ENCODE measurements around the gene NAALAD2. TPM values are rescaled to one million over a fixed set of nuclear protein-coding genes. Genes with fewer than 3 reads are reported as not detected.

The NAALAD2 gene
- total RNA-seq, 1 experiment from 2014 or later: 2.1 TPM

DNA sequence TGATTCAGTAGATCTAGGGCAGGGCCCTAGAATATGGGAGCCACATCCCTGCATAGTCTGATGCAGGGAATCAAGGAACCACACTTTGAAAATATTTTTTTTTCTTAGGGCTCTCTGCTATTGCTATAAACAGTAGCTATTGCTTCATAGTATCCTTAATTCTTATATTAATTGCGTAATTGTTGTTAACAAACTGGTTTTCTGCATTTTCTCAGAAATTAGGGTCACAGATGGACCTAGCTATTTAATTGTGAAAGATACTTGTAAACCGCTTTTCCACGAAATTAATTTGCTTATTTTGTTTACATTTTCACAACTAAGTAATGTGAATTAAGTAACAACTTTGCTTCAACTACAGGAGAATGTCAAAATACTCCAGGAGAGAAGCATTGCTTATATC is 34.1 kb downstream of the NAALAD2 start:
- no peak overlapping the region for H3K4me2 ChIP-seq (ENCODE audit: insufficient read depth, insufficient read length, low read length)
- no peak overlapping the region for H3K23ac ChIP-seq (ENCODE audit: insufficient read length, low read depth, low read length)
- H3K4me3 Mint-ChIP-seq: no peak overlapping the region
- H3K9me3 Mint-ChIP-seq: peaks cover 0 to 2% of the 10 kb centered on the region in 2 experiments; a peak in 2 of 5 replicates
- H3K9ac ChIP-seq (ENCODE audit: extremely low read depth, insufficient read length, low read length): no peak overlapping the region
- H3K4me1 Mint-ChIP-seq: no peaks in the 10 kb centered on the region
- H3K79me2 ChIP-seq (ENCODE audit: insufficient read depth, low read length): no peaks in the 10 kb centered on the region
- H2AFZ ChIP-seq (ENCODE audit: low read length): no peak overlapping the region
- no peak overlapping the region for H3K27ac ChIP-seq (ENCODE audit: insufficient read length, low read depth, low read length)
- H3K79me1 ChIP-seq (ENCODE audit: insufficient read depth, low read depth, low read length, poor library complexity, severe bottlenecking): no peaks in the 10 kb centered on the region
- H3K27ac Mint-ChIP-seq: no peak overlapping the region
- no peak overlapping the region for H2BK15ac ChIP-seq (ENCODE audit: low read depth, low read length)
- H4K5ac ChIP-seq (ENCODE audit: insufficient read length, low read depth, low read length): no peak overlapping the region
- no CpG with 5 or more reads among the region's 3 CpGs for WGBS (ENCODE audit: extremely low coverage, insufficient read length, low lambda C conversion rate)
- H3K4me1 ChIP-seq (ENCODE audit: insufficient read depth, low read length): no peaks in the 10 kb centered on the region
- H4K91ac ChIP-seq (ENCODE audit: insufficient read length, low read depth, low read length): no peak overlapping the region
- no peak overlapping the region for H2BK5ac ChIP-seq (ENCODE audit: insufficient read length, low read length)
- no peak overlapping the region for H3K56ac ChIP-seq (ENCODE audit: insufficient read length, low read depth, low read length)
- no peaks in the 10 kb centered on the region for H3K27me3 ChIP-seq (ENCODE audit: insufficient read depth, low read length)
- TF ChIP-seq, protein P1, sequence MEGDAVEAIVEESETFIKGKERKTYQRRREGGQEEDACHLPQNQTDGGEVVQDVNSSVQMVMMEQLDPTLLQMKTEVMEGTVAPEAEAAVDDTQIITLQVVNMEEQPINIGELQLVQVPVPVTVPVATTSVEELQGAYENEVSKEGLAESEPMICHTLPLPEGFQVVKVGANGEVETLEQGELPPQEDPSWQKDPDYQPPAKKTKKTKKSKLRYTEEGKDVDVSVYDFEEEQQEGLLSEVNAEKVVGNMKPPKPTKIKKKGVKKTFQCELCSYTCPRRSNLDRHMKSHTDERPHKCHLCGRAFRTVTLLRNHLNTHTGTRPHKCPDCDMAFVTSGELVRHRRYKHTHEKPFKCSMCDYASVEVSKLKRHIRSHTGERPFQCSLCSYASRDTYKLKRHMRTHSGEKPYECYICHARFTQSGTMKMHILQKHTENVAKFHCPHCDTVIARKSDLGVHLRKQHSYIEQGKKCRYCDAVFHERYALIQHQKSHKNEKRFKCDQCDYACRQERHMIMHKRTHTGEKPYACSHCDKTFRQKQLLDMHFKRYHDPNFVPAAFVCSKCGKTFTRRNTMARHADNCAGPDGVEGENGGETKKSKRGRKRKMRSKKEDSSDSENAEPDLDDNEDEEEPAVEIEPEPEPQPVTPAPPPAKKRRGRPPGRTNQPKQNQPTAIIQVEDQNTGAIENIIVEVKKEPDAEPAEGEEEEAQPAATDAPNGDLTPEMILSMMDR (conservative IDR thresholded peaks at IDR 0.05): no peak
- H4K8ac ChIP-seq (replicated peaks; ENCODE audit: insufficient read length, low read depth, low read length): no peak overlapping the region
- no peak overlapping the region for H3K4ac ChIP-seq (ENCODE audit: low read depth, low read length)
- no peak overlapping the region for H2BK120ac ChIP-seq (ENCODE audit: low read depth, low read length, poor library complexity, severe bottlenecking)
- H3K9me3 ChIP-seq (ENCODE audit: control insufficient read depth, low read depth, low read length): no peaks in the 10 kb centered on the region
- H3T11ph ChIP-seq (ENCODE audit: low read length): no peak overlapping the region
- H3K23me2 ChIP-seq (ENCODE audit: insufficient read length, low read depth, low read length, poor library complexity, severe bottlenecking): no peaks in the 10 kb centered on the region
- H2AK5ac ChIP-seq (ENCODE audit: insufficient read length, low read length): no peak overlapping the region
- H2BK12ac ChIP-seq (ENCODE audit: insufficient read length, low read depth, low read length): no peak overlapping the region
- DNase-seq: no peak
- no peaks in the 10 kb centered on the region for H4K20me1 ChIP-seq (ENCODE audit: control insufficient read depth, insufficient read depth, insufficient read length)
- H2BK20ac ChIP-seq (ENCODE audit: low read depth, low read length, poor library complexity, severe bottlenecking): no peak overlapping the region
- no peak overlapping the region for H3K18ac ChIP-seq (ENCODE audit: insufficient read length, low read depth, low read length)
- H3K14ac ChIP-seq (ENCODE audit: insufficient read depth, low read length): no peak overlapping the region
- peaks cover 1% of the 10 kb centered on the region; the same call in 1 of the 2 replicates for H3K27me3 Mint-ChIP-seq (ENCODE audit: low read depth)
- peaks cover 0 to 12% (median 8%) of the 10 kb centered on the region in 3 experiments; a peak in 3 of 7 replicates for H3K36me3 Mint-ChIP-seq (ENCODE audit: insufficient read depth in 1 of 3, low read depth in 3 of 3)
